Measurements from ENCODE around the gene TRPM8.
A peak's percentile ranks its signal among the peaks of the same experiment; 100 is the strongest.

TRPM8 gene

GRCh38 chr2:233976690-233977294 is 59.6 kb downstream of the TRPM8 start:
- DNase-seq, result peak; percentile 49

- DNase-seq, result no peak
These were observed 60.2 kb downstream of the TRPM8 start for GRCh38 chr2:233977296-233977837.

GRCh38 chr2:233979748-233980147 is 62.6 kb downstream of the TRPM8 start:
- DNase-seq, result no peak

GRCh38 chr2:233980955-233981561 is 63.9 kb downstream of the TRPM8 start:
- no peak for DNase-seq

- no peak for DNase-seq
These were observed 64.6 kb downstream of the TRPM8 start for GRCh38 chr2:233981574-233982420.

- no peak for DNase-seq
These were observed 65.4 kb downstream of the TRPM8 start for GRCh38 chr2:233982421-233983121.

GRCh38 chr2:233983445-233983844 is 66.3 kb downstream of the TRPM8 start:
- no peak for DNase-seq

- DNase-seq, result no peak
These were observed 71.4 kb downstream of the TRPM8 start for GRCh38 chr2:233988581-233988980.

GRCh38 chr2:233989221-233989858 is 72.2 kb downstream of the TRPM8 start:
- peak; percentile 75 for DNase-seq

- no peak for DNase-seq
These were observed 73.2 kb downstream of the TRPM8 start for GRCh38 chr2:233990261-233990798.

GRCh38 chr2:233991196-233991595 is 74.0 kb downstream of the TRPM8 start:
- DNase-seq, result no peak

GRCh38 chr2:233992513-233993217 is 75.5 kb downstream of the TRPM8 start:
- no peak for DNase-seq

GRCh38 chr2:233993461-233993860 is 76.3 kb downstream of the TRPM8 start:
- DNase-seq, result no peak

- DNase-seq, result no peak
These were observed 77.0 kb downstream of the TRPM8 start for GRCh38 chr2:233994151-233994550.

- DNase-seq, result no peak
These were observed 78.8 kb downstream of the TRPM8 start for GRCh38 chr2:233996000-233996399.

GRCh38 chr2:233996461-233996860 is 79.3 kb downstream of the TRPM8 start:
- no peak for DNase-seq

GRCh38 chr2:233997707-233998106 is 80.5 kb downstream of the TRPM8 start:
- no peak for DNase-seq

- DNase-seq, result no peak
These were observed 82.0 kb downstream of the TRPM8 start for GRCh38 chr2:233999182-233999581.

GRCh38 chr2:234001380-234002160 is 84.4 kb downstream of the TRPM8 start:
- no peak for DNase-seq

GRCh38 chr2:234002281-234002680 is 85.1 kb downstream of the TRPM8 start:
- DNase-seq, result no peak

Measured in NCI-H345 (cell line).